K562 (cell line): ENCODE data around the gene ETV3. TPM values are rescaled to one million over a fixed set of nuclear protein-coding genes. Genes with fewer than 3 reads are reported as not detected.
A peak's percentile ranks its signal among the peaks of the same experiment; 100 is the strongest.

Experiments
- ATAC-seq: fragments of 200-7000 bp; cut with Tn5 transposase; 3 replicates; pipeline ENCODE4 v1.9.1; 2020; ENCODE audit warnings: moderate library complexity
- BruUV-seq: library from RNA; stranded (reverse); fragments of 400-500 nt; replicated peaks from 2 replicates; lab custom pipeline; 2021; lab: Mats Ljungman, UMichigan
- CTCF ChIA-PET: fragments of 300-600 bp; formaldehyde crosslinking; extraction: SDS; loops from one replicate; lab custom pipeline; 2021; ENCODE audit warnings: low intra/inter-chr PET ratio; lab: Yijun Ruan, JAX
- POLR2A ChIA-PET: fragments of 300-600, 350-650 bp; sonication (Branson Sonifier 250); formaldehyde crosslinking; extraction: SDS; loops from one replicate; lab custom pipeline; 2021; ENCODE audit warnings: antibody characterized with exemption, inconsistent platforms; lab: Yijun Ruan, JAX
- DNase-seq, 4 experiments: peaks; one replicate each; pipeline versions ENCODE4 v3.0.0 to v3.0.0-alpha.2; 2011 to 2018; ENCODE audit warnings: low spot score in 3 of 4, mixed read lengths in 3 of 4; ENCODE audit errors: extremely low read depth in 1 of 4
- FAIRE-seq: peaks from 2 replicates; lab custom pipeline; 2011; peaks lifted over from hg19 to GRCh38; lab: Jason Lieb, UNC
- H2AFZ ChIP-seq: 2 replicates; pipeline ENCODE4 v1.6.0; 2011; ENCODE audit warnings: low read depth, low read length, control low read depth, inconsistent platforms
- H3K27ac ChIP-seq: fragments of 200-600 bp; 3 replicates; pipeline ENCODE4 v1.8.0; 2011; ENCODE audit warnings: low read depth, mild to moderate bottlenecking, control low read depth, inconsistent platforms, low read length, moderate library complexity, mixed read lengths; ENCODE audit errors: extremely low read depth
- H3K27me3 ChIP-seq, 2 experiments: fragments of 300-600 bp in 1 of 2; 2 replicates in 1 of 2; 3 replicates in 1 of 2; pipeline versions ENCODE4 v1.6.0 to v1.8.0; 2011; ENCODE audit warnings: inconsistent platforms in 2 of 2, low read length in 2 of 2, mild to moderate bottlenecking in 1 of 2, mixed read lengths in 1 of 2, moderate library complexity in 1 of 2; ENCODE audit not compliant: control insufficient read depth in 2 of 2, insufficient read depth in 2 of 2
- H3K36me3 ChIP-seq: fragments of 300-600 bp; 3 replicates; pipeline ENCODE4 v1.8.0; 2011; ENCODE audit warnings: mild to moderate bottlenecking, low read length, inconsistent platforms; ENCODE audit not compliant: control insufficient read depth, insufficient read depth
- H3K4me1 ChIP-seq, 2 experiments: fragments of 200-600 bp in 1 of 2; replicated peaks in 1 of 2; 2 replicates in 1 of 2; 3 replicates in 1 of 2; pipeline versions ENCODE4 v1.5.1 to v1.8.0; 2011; ENCODE audit warnings: inconsistent platforms in 2 of 2, low read length in 2 of 2, mild to moderate bottlenecking in 1 of 2, mixed read lengths in 1 of 2, moderate library complexity in 1 of 2; ENCODE audit not compliant: control insufficient read depth in 2 of 2, insufficient read depth in 2 of 2
- H3K4me2 ChIP-seq: 2 replicates; pipeline ENCODE4 v1.6.1; 2011; ENCODE audit warnings: low read length, control low read depth, inconsistent platforms, mixed read lengths; ENCODE audit not compliant: insufficient read depth
- H3K4me3 ChIP-seq: fragments of 200-600 bp; sonication (generic), shearing (Covaris generic); 2 replicates; pipeline ENCODE4 v1.5.1; 2016; ENCODE audit warnings: control low read depth, inconsistent platforms
- H3K79me2 ChIP-seq: fragments of 200-600 bp; 3 replicates; pipeline ENCODE4 v1.8.0; 2011; ENCODE audit warnings: low read length, inconsistent platforms; ENCODE audit not compliant: control insufficient read depth, insufficient read depth
- H3K9ac ChIP-seq, 2 experiments: 2 replicates each; pipeline versions ENCODE4 v1.6.0 to v1.6.1; 2011; ENCODE audit warnings: low read depth in 2 of 2, low read length in 2 of 2, control low read depth in 1 of 2, inconsistent platforms in 1 of 2, mild to moderate bottlenecking in 1 of 2, mixed read lengths in 1 of 2; ENCODE audit not compliant: insufficient read depth in 1 of 2
- H3K9me1 ChIP-seq: one replicate; pipeline ENCODE4 v1.6.0; 2011; ENCODE audit warnings: inconsistent platforms, mild to moderate bottlenecking, low read length, moderate library complexity; ENCODE audit not compliant: control insufficient read depth, insufficient read depth
- H3K9me3 ChIP-seq: replicated peaks from 2 replicates; pipeline ENCODE4 v1.5.1; 2011; ENCODE audit warnings: low read depth, low read length, inconsistent platforms; ENCODE audit not compliant: control insufficient read depth, insufficient read depth
- H4K20me1 ChIP-seq: replicated peaks from 2 replicates; pipeline ENCODE4 v1.6.1; 2011; ENCODE audit warnings: low read length, inconsistent platforms, mixed read lengths; ENCODE audit not compliant: control insufficient read depth, insufficient read depth
- RBM39 ChIP-seq: fragments of 200-400 bp; formaldehyde crosslinking; optimal IDR thresholded peaks from 2 replicates; pipeline ENCODE3; 2018; ENCODE audit warnings: low read depth, low read length
- ZNF224 ChIP-seq: sonication (generic); formaldehyde crosslinking; IDR thresholded peaks from 2 replicates; pipeline ENCODE4 v1.8.0; 2022; ENCODE audit warnings: mild to moderate bottlenecking, missing genetic modification reagents
- WGBS: fragments of 100-300 bp; shearing (Covaris generic); methylation state at CpG from one replicate; pipeline ENCODE4 v1.1.6; 2016; ENCODE audit warnings: low coverage, mixed read lengths; ENCODE audit not compliant: insufficient coverage; ENCODE audit errors: missing lambda C conversion rate; 5-methylcytosine and 5-hydroxymethylcytosine counted together
- in situ Hi-C: fragments of 300-500 bp; cut with MboI; formaldehyde crosslinking; loops from 4 replicates; pipeline ENCODE4 v1.15.0; 2018; ENCODE audit warnings: inconsistent platforms, mixed read lengths
- intact Hi-C: fragments of 100-400 bp; cut with micrococcal nuclease; formaldehyde crosslinking; loops from 2 replicates; pipeline ENCODE4 v1.14.2; 2022
- polyA plus RNA-seq, 8 experiments: library from polyadenylated mRNA; depleted of rRNA in 4 of 8; stranded (reverse) in 5 of 8; unstranded in 3 of 8; fragments of >200 nt; fragmentation: Nextera tagmentation in 2 of 8; fragmentation: Illumina TruSeq in 1 of 8; extraction: Ambion mirVana in 2 of 8; extraction: Trizol in 1 of 8; gene quantifications; 2 replicates each; pipeline versions ENCODE4 v1.2.1 to v1.2.3, GENCODE V29; 2011 to 2014; ENCODE audit warnings: inconsistent platforms in 1 of 8, missing spikeins in 1 of 8
- total RNA-seq, 7 experiments: library from RNA; depleted of rRNA in 6 of 7; stranded (reverse); fragments of >200 nt in 6 of 7; fragmentation: Illumina TruSeq in 2 of 7; extraction: Trizol in 2 of 7; gene quantifications; 2 replicates each; pipeline versions ENCODE4 v1.2.1 to v1.2.3, GENCODE V29; 2011 to 2021; ENCODE audit warnings: low replicate concordance in 1 of 7
- TF ChIP-seq, protein P1 (sequence below): sonication (generic); formaldehyde crosslinking; IDR thresholded peaks from 2 replicates; pipeline ENCODE4 v1.8.0; 2022; ENCODE audit warnings: mild to moderate bottlenecking, missing genetic modification reagents, borderline replicate concordance

The ETV3 gene
- total and polyA plus RNA-seq, 9 of the 15 experiments (the other 6 are each of a cell fraction or from before 2014, with no cell fraction given): 3.1 to 16.0 (median 9.0) TPM

DNA sequence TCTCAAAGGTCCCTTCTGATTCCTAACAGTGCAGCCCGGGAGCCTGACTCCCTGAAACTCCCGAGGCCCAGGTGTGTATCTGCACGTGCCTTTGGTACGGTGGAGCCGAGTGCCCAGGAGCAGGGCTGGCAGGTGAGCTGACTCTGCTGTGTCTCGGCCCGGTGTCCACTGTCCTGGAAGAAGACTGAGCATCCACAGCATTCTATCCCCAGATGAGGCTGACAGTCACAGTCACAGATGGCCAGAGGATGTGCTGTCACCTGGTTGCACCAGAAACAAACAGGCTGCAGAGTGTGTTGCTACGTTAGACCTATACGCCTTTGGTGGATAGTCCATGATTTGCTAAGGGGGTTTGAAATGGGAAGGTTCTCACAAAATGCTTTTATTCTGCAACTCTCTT, 48.4 kb downstream of the ETV3 start:
- peak; percentile 44 for ATAC-seq
- H3K9me3 ChIP-seq: no peaks in the 10 kb centered on the region
- H3K9ac ChIP-seq: no peak overlapping the region
- DNase-seq: no peak
- 0 out of 2 replicates have a peak, but pooled peaks have one; percentile 14 for TF ChIP-seq ZNF224
- TF ChIP-seq, protein P1, sequence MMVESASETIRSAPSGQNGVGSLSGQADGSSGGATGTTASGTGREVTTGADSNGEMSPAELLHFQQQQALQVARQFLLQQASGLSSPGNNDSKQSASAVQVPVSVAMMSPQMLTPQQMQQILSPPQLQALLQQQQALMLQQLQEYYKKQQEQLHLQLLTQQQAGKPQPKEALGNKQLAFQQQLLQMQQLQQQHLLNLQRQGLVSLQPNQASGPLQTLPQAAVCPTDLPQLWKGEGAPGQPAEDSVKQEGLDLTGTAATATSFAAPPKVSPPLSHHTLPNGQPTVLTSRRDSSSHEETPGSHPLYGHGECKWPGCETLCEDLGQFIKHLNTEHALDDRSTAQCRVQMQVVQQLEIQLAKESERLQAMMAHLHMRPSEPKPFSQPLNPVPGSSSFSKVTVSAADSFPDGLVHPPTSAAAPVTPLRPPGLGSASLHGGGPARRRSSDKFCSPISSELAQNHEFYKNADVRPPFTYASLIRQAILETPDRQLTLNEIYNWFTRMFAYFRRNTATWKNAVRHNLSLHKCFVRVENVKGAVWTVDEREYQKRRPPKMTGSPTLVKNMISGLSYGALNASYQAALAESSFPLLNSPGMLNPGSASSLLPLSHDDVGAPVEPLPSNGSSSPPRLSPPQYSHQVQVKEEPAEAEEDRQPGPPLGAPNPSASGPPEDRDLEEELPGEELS (CRISPR knock-in tag): 0 out of 2 replicates have a peak, but pooled peaks have one; percentile 31
- no peak for TF ChIP-seq RBM39
- no peaks in the 10 kb centered on the region; the same call in 1 of the 2 replicates for H4K20me1 ChIP-seq
- H3K36me3 ChIP-seq: no peaks in the 10 kb centered on the region
- no peaks in the 10 kb centered on the region for H3K27me3 ChIP-seq
- no peak overlapping the region for H3K4me2 ChIP-seq
- in situ Hi-C loops: loop anchor here (10.0 kb wide), 1 partner anchor 405 kb away; no protein-coding TSS in a partner anchor
- no peaks in the 10 kb centered on the region for H3K79me2 ChIP-seq
- CTCF ChIA-PET: interaction anchor here (0.7 to 5.9 kb wide), 3 partner anchors 67 to 399 kb away, joined by 4 to 133 read pairs (median 5); no protein-coding TSS in a partner anchor
- WGBS: 53% methylated on average over 9 of the region's 9 CpGs
- no TSS peak for BruUV-seq
- no peak for FAIRE-seq
- no peak overlapping the region for H2AFZ ChIP-seq
- intact Hi-C loops: loop anchor here (1.0 to 10.0 kb wide), 2 partner anchors 67 to 405 kb away; no protein-coding TSS in a partner anchor
- no peaks in the 10 kb centered on the region for H3K9me1 ChIP-seq
- POLR2A ChIA-PET: interaction anchor here (0.6 to 2.1 kb wide), 10 partner anchors 9 to 416 kb away, joined by 3 to 14 read pairs (median 4); partner anchors contain the start of gene ETV3L
- no peak overlapping the region for H3K4me3 ChIP-seq
- no peak overlapping the region for H3K27ac ChIP-seq
- H3K4me1 ChIP-seq: peaks cover 2 to 4% of the 10 kb centered on the region in 2 experiments; a peak in 2 of 5 replicates
